KOPT-K1 (cell line): ENCODE results near the gene TMOD4.
A peak's percentile ranks its signal among the peaks of the same experiment; 100 is the strongest.
"Not testable (repeated sequence)": the region's sequence is repeated elsewhere in the genome, so short reads cannot be mapped to it uniquely, and the experiment has no call there.

Experiments used
- H3K27ac ChIP-seq: fragments of 200-600 bp; sonication (generic); 2 replicates; pipeline ENCODE4 v1.5.1; 2016; ENCODE audit warnings: antibody characterized with exemption, mild to moderate bottlenecking, low read depth, low read length; ENCODE audit not compliant: poor library complexity, severe bottlenecking
- H3K36me3 ChIP-seq: fragments of 200-600 bp; sonication (generic); 2 replicates; pipeline ENCODE4 v1.5.1; 2017; ENCODE audit warnings: antibody characterized with exemption, mild to moderate bottlenecking, low read length, moderate library complexity; ENCODE audit not compliant: insufficient read depth
- H3K9me3 ChIP-seq: fragments of 200-600 bp; sonication (generic); 2 replicates; pipeline ENCODE4 v1.5.1; 2017; ENCODE audit warnings: antibody characterized with exemption, low read length, mild to moderate bottlenecking; ENCODE audit not compliant: insufficient read depth, poor library complexity, severe bottlenecking

The TMOD4 gene

GRCh38 chr1:151192047-151192446 is 16.3 kb upstream of the TMOD4 start:
- no peaks in the 10 kb centered on the region for H3K9me3 ChIP-seq
- H3K27ac ChIP-seq = no peak overlapping the region
- H3K36me3 ChIP-seq = no peaks in the 10 kb centered on the region

DNA sequence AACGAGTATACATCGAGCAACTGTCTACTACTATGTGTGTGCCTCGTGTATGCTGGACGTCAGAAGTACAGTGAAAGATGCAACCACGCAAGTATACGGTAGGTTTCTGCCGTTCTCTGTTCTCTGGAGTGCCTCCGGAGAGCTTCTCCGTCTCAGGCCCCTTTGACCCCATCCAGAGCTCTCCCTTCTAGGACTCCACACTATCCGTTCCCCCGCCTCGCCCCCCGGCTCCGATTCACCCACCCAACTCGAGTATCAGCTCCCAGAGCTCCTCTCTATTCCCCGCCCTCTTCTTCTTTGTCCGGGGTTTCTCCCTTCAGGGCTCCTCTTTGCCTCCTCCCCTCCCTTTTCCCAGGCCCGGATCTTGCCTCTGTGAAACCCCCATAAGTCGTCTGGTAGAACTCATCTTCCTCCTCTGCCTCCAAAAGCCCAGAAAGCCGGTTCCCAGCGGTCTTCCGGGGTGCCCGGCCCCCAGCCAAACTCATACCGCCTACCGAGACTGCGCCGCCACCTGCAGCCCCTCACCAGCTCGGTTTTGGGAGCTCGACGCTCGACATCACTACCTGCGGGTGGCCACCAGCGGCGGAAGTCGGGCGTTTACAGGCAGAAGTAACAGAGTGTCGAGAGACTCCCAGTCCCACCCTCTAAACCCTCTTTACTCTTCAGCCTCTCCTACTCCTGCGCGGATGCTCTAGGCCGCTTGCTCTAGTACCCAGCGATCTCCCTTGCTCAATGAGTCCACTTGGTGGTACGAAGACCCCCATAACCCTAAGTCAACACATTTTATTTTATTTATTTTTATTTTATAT is 14.1 kb upstream of the TMOD4 start, which contains the start of gene VPS72:
Gene VPS72, minus strand, starts transcription at position 561 of the 809 bp plus-strand sequence. Its CDS starts 76 bp downstream, at position 485.
- no peaks in the 10 kb centered on the region for H3K9me3 ChIP-seq
- H3K27ac ChIP-seq = peak within 1 kb of the TSS; percentile 76
- peaks cover 12% of the 10 kb centered on the region for H3K36me3 ChIP-seq

GRCh38 chr1:151188667-151189066 is 12.9 kb upstream of the TMOD4 start:
- H3K27ac ChIP-seq = peak overlapping the region; percentile 76
- not testable (repeated sequence) for H3K9me3 ChIP-seq
- H3K36me3 ChIP-seq = peaks cover 24% of the 10 kb centered on the region

DNA sequence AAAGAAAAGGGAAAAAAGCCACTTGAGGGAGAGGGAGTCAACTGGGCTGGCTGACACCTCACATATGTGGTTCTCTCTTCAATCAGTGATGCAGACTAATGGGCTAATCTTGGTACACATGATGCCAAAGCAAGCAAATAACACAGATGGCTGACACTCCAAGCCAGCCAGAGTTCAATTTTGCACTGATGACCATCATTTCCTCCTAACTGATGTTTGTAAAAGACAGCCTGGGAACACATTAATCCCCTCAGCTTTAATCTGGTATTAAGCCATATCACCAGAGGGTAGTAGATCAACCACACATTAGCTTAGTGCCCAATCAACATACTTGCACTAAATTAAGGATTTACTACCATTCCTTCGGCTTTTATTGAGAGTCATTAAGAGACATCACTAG is 11.4 kb upstream of the TMOD4 start:
- Histone ChIP-seq H3K36me3 (peaks cover 38% of the 10 kb centered on the region), H3K9me3 (no peaks in the 10 kb centered on the region), H3K27ac (no peak overlapping the region)

GRCh38 chr1:151184211-151184610 is 8.4 kb upstream of the TMOD4 start:
- Histone ChIP-seq H3K36me3 (peaks cover 68% of the 10 kb centered on the region), H3K9me3 (no peaks in the 10 kb centered on the region), H3K27ac (no peak overlapping the region)

DNA sequence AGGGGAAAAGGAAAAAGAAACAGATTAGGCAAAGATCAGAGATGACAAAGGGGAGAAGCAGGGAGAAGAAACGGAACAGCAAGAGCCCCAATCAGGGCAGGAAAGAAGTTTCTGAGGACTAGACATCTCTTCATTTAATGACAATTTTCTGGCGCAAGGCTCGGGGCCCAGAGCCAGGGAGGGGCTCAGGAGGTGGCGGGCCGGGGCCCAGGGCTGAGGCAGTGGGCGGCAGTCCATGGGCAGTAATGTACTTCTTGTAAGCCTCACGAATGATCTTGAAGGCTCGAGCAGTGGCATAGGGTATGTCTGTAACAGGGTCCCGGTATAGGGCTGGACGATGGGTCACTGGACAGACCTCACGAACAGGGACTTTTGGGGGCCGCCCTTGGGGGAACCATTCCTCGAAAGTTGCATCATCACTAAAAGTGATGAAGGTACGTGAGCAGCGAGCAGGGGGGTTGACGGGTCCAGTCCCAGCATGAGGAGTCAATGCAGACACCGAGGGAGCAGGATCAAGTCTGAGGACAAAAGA is 799 bp upstream of the TMOD4 start:
- Histone ChIP-seq H3K27ac (no peak overlapping the region), H3K36me3 (peaks cover 88% of the 10 kb centered on the region)

GRCh38 chr1:151175041-151175741 is 590 bp downstream of the TMOD4 start:
- H3K27ac ChIP-seq = no peak overlapping the region
- peaks cover 88% of the 10 kb centered on the region for H3K36me3 ChIP-seq
- H3K9me3 ChIP-seq = no peaks in the 10 kb centered on the region

More for the DNA sequence above, 799 bp upstream of the TMOD4 start:
- no peaks in the 10 kb centered on the region for H3K9me3 ChIP-seq

DNA sequence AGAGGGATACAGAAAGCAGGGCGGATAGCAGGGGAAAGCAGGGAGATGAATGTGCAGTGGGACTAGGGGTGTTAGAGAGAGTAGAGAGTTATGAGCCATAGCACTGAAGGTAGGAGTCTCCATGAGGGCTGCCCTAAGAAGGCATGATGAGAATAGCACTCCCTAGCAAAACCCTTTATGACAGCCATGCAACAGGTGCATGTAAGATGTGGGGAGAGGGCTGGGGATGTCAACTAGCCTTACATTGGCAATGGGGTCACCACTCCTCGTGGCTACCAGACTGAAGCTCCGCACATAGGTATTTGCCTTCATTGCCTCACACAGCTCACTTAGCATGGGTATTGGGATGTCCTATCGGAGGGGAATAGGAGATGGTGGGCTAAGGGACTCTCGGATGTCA is 4.6 kb downstream of the TMOD4 start:
- Histone ChIP-seq H3K36me3 (peaks cover 77% of the 10 kb centered on the region), H3K27ac (no peak overlapping the region), H3K9me3 (no peaks in the 10 kb centered on the region)

- peak overlapping the region; percentile 76 for H3K27ac ChIP-seq
- H3K9me3 ChIP-seq = no peaks in the 10 kb centered on the region
- peaks cover 48% of the 10 kb centered on the region for H3K36me3 ChIP-seq
These were observed 8.7 kb downstream of the TMOD4 start for GRCh38 chr1:151167116-151167515.

- Histone ChIP-seq H3K9me3 (no peaks in the 10 kb centered on the region), H3K36me3 (peaks cover 44% of the 10 kb centered on the region), H3K27ac (peak overlapping the region; percentile 76)
These were observed 9.2 kb downstream of the TMOD4 start for GRCh38 chr1:151166505-151166956.

DNA sequence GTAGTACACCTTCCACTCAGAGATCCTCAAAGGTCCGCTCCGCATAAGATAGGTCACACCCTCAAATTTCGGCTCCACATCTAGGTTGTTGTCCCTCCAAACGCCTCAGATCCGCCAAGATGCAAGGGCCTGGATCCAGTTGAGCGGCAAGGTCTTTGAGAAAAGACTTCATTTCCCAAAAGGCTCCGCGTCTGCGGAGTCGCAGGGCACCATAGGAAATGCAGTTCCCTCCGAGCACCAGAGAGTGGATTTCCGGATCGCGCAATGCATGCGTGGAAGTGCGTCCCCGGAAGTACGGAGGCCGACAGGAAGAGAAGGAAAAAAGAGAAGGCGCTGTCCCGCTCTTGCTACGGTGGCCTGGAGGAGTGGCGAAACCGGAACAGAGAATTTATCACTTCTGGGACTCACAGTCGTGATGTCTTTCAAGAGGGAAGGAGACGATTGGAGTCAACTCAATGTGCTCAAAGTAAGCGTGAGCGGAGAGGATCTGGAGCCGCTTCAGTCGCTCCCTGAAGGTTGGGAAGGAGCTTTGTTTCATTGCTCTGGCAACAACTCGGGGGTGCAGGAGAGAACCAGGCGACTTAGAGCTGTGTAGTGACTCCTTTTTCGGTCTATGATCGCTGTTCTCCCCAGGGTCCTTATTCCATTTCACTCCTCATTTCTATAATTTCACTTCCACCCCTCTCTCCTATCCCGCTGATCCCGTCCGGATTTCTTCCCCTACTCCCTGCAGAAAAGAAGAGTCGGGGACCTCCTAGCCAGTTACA is 9.9 kb downstream of the TMOD4 start, which contains the start of the genes LYSMD1 and SCNM1:
Gene LYSMD1, minus strand, starts transcription at position 165 of the 767 bp plus-strand sequence. CDS start 644 bp downstream, outside the sequence.
Gene SCNM1, plus strand, starts transcription at position 407 of the 767 bp plus-strand sequence. Its CDS starts 9 bp downstream, at position 416.
- peaks cover 42% of the 10 kb centered on the region for H3K36me3 ChIP-seq
- peak within 1 kb of the TSS; percentile 76 for H3K27ac ChIP-seq

GRCh38 chr1:151165281-151165737 is 10.5 kb downstream of the TMOD4 start:
- Histone ChIP-seq H3K27ac (peak overlapping the region; percentile 76), H3K36me3 (peaks cover 42% of the 10 kb centered on the region), H3K9me3 (no peaks in the 10 kb centered on the region)

More for the DNA sequence above, 9.9 kb downstream of the TMOD4 start, which contains the start of the genes LYSMD1 and SCNM1:
- no peaks in the 10 kb centered on the region for H3K9me3 ChIP-seq

DNA sequence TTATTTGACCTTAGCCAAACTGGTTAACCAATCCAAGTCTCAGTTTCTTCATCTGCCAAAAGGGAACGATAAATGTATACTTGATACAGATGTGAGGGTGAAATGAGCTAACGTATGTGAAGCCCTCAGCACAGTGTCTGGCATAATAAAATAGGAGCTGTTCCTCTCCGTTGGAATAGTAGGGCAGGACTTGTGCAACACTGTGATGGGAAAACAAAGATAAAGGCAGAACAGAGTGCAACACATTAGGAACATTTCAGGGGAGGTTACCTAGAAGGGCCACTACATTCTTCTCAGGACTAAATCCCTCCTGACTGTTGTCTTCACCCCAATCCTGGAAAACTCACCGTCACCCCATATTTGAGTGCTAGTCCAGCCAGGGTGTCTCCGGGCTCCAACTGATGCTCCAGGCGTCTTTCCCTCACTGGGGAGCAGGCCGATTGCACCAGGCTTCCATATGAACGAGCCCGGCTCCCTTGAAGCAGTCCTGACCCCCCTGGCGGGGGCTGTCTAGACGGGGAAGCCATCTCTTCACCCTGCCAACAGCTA is 11.0 kb downstream of the TMOD4 start:
- Histone ChIP-seq H3K27ac (peak overlapping the region; percentile 76), H3K36me3 (peaks cover 41% of the 10 kb centered on the region), H3K9me3 (no peaks in the 10 kb centered on the region)

GRCh38 chr1:151159373-151159772 is 16.4 kb downstream of the TMOD4 start:
- H3K27ac ChIP-seq = no peak overlapping the region
- H3K9me3 ChIP-seq = no peaks in the 10 kb centered on the region
- peaks cover 33% of the 10 kb centered on the region for H3K36me3 ChIP-seq
